ENCODE measurements around the gene LTBP1. TPM values are rescaled to one million over a fixed set of nuclear protein-coding genes. Genes with fewer than 3 reads are reported as not detected.

Gene LTBP1
- total RNA-seq, 1 experiment from 2014 or later = 10.3 TPM

DNA sequence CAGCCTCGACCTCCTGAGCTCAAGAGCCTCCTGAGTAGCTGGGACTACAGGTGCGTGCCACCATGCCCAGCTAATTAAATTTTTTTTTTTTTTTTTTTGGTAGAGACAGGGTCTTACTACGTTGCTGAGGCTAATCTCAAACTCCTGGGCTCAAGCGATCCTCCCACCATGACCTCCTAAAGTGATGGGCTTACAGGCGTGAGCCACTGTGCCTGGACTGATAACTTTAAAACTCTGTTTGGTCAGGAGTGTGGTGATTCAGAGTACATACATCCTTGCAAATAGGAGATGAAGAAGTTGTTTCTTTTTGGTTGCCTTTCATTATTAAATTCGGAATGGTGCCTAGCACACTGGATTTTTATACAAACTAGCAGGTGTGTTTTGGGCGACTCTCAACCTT, 73.0 kb downstream of the LTBP1 start:
- H3K79me2 ChIP-seq (ENCODE audit: low read depth) = no peaks in the 10 kb centered on the region
- no peak overlapping the region for H2AFZ ChIP-seq
- H3K36me3 ChIP-seq (ENCODE audit: low read depth) = no peaks in the 10 kb centered on the region
- peaks cover 16% of the 10 kb centered on the region; the same call in 1 of the 2 replicates for H3F3A ChIP-seq (ENCODE audit: insufficient read depth, low read depth)
- CTCF ChIA-PET = no interaction called here
- peaks cover 41% of the 10 kb centered on the region for H3K4me1 ChIP-seq (replicated peaks; ENCODE audit: insufficient read depth)
- H3K4me2 ChIP-seq = no peak overlapping the region
- no peak overlapping the region for H3K27ac ChIP-seq
- BruUV-seq (replicated peaks) = no TSS peak
- POLR2A ChIA-PET (ENCODE audit: unreplicated experiment) = no interaction called here
- H3K9me3 ChIP-seq (ENCODE audit: insufficient read depth, low read depth) = no peaks in the 10 kb centered on the region; the same call in 1 of the 2 replicates
- H3K4me3 ChIP-seq = no peak overlapping the region
- H3K9me2 ChIP-seq (ENCODE audit: insufficient read depth) = no peaks in the 10 kb centered on the region
- no peaks in the 10 kb centered on the region for H3K27me3 ChIP-seq (ENCODE audit: insufficient read depth, low read depth)
- H4K20me1 ChIP-seq (ENCODE audit: insufficient read depth) = no peaks in the 10 kb centered on the region
- intact Hi-C loops (cut with micrococcal nuclease; ENCODE audit: unreplicated experiment) = no loop called here
- no peak for TF ChIP-seq EZH2 (IDR thresholded peaks at IDR 0.05; ENCODE audit: low read depth)
- TF ChIP-seq CTCF (conservative IDR thresholded peaks at IDR 0.05) = no peak
- DNase-seq = no peak

DNA sequence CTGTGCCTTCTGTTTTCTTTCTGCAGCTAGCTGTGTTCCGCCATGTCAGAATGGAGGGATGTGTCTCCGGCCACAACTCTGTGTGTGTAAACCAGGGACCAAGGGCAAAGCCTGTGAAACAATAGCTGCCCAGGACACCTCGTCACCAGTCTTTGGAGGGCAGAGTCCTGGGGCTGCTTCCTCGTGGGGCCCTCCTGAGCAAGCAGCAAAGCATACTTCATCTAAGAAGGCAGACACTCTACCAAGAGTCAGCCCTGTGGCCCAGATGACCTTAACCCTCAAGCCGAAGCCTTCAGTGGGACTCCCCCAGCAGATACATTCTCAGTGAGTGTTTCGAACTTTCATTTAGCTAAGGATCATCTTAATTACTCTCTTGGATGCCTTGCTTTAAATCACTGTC, 74.1 kb downstream of the LTBP1 start:
- BruUV-seq (replicated peaks) = no TSS peak
- Histone ChIP-seq H3K27ac (no peak overlapping the region), H3K27me3 (ENCODE audit: insufficient read depth, low read depth) (no peaks in the 10 kb centered on the region), H3K9me2 (ENCODE audit: insufficient read depth) (no peaks in the 10 kb centered on the region), H2AFZ (no peak overlapping the region), H3K36me3 (ENCODE audit: low read depth) (no peaks in the 10 kb centered on the region), H3K4me3 (no peak overlapping the region), H4K20me1 (ENCODE audit: insufficient read depth) (no peaks in the 10 kb centered on the region), H3K4me2 (no peak overlapping the region), H3K9me3 (ENCODE audit: insufficient read depth, low read depth) (no peaks in the 10 kb centered on the region; the same call in 1 of the 2 replicates), H3F3A (ENCODE audit: insufficient read depth, low read depth) (peaks cover 9% of the 10 kb centered on the region; the same call in 1 of the 2 replicates), H3K4me1 (replicated peaks; ENCODE audit: insufficient read depth) (peaks cover 31% of the 10 kb centered on the region), H3K79me2 (ENCODE audit: low read depth) (no peaks in the 10 kb centered on the region)
- TF ChIP-seq EZH2 (IDR thresholded peaks at IDR 0.05; ENCODE audit: low read depth) (no peak), CTCF (conservative IDR thresholded peaks at IDR 0.05) (no peak)
- CTCF ChIA-PET = no interaction called here
- intact Hi-C loops (cut with micrococcal nuclease; ENCODE audit: unreplicated experiment) = no loop called here
- no peak for DNase-seq
- POLR2A ChIA-PET (ENCODE audit: unreplicated experiment) = no interaction called here

DNA sequence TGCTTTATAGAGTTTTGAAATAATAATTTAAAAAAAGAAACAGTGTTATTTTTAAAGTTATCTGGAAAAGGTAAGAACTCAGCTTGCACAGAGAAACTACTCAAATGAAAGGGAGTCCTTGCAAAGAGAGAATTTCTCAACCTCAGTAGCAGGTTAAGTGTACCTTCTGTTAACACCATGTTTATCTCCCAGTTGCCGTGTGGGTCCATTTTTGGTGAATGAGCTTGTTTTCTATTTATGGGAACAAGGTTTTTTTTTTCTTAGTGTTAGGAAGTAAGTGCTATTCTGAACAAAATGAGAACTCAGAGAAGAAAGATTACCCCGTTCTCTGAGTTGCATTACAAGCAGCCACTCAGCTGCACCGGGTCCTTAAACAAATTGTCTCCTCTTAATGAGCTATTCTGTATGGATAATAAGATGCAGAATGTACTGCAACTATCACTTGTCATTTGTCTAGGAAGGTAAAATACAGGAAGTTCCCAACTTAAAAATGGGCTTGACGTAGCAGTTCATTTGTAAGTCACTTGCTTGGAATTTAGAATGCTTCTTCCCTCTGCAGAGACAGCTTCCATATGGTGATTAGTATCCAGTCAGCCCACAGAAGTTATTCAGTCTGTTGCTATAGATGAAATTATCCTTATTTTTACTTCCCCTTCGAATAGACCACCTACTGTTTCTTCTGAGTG, 74.9 kb downstream of the LTBP1 start:
- ChIA-PET CTCF (no interaction called here), POLR2A (ENCODE audit: unreplicated experiment) (no interaction called here)
- Histone ChIP-seq H3K27ac (no peak overlapping the region), H3K4me1 (replicated peaks; ENCODE audit: insufficient read depth) (peaks cover 22% of the 10 kb centered on the region), H3K9me3 (ENCODE audit: insufficient read depth, low read depth) (no peaks in the 10 kb centered on the region; the same call in 1 of the 2 replicates), H3K36me3 (ENCODE audit: low read depth) (no peaks in the 10 kb centered on the region), H3K4me3 (no peak overlapping the region), H3K79me2 (ENCODE audit: low read depth) (no peaks in the 10 kb centered on the region), H2AFZ (no peak overlapping the region), H3K4me2 (no peak overlapping the region), H4K20me1 (ENCODE audit: insufficient read depth) (no peaks in the 10 kb centered on the region), H3K27me3 (ENCODE audit: insufficient read depth, low read depth) (no peaks in the 10 kb centered on the region), H3K9me2 (ENCODE audit: insufficient read depth) (no peaks in the 10 kb centered on the region), H3F3A (ENCODE audit: insufficient read depth, low read depth) (peaks cover 7% of the 10 kb centered on the region; the same call in 1 of the 2 replicates)
- no TSS peak for BruUV-seq (replicated peaks)
- DNase-seq = no peak
- intact Hi-C loops (cut with micrococcal nuclease; ENCODE audit: unreplicated experiment) = loop anchor here (2.0 kb wide), 1 partner anchor 75 kb away; the partner anchor contains the start of gene LTBP1
- TF ChIP-seq EZH2 (IDR thresholded peaks at IDR 0.05; ENCODE audit: low read depth) (no peak), CTCF (conservative IDR thresholded peaks at IDR 0.05) (no peak)
